ENCODE measurements around the gene ABCG8. TPM values are rescaled to one million over a fixed set of nuclear protein-coding genes. Genes with fewer than 3 reads are reported as not detected.

ABCG8 gene
- total and polyA plus RNA-seq, 2 donors: under 0.01 to 0.05 TPM

GRCh38 chr2:43879261-43879660 is 40.5 kb downstream of the ABCG8 start:
- H3K9me3 ChIP-seq (ENCODE audit: control insufficient read depth in 2 of 2, insufficient read depth in 1 of 2, low read length in 1 of 2): no peaks in the 10 kb centered on the region
- H3K27me3 ChIP-seq (ENCODE audit: control insufficient read depth in 2 of 2, insufficient read depth in 1 of 2, low read length in 1 of 2): no peaks in the 10 kb centered on the region
- H3K27ac ChIP-seq (ENCODE audit: low read depth in 1 of 2, low read length in 1 of 2): no peak overlapping the region
- 92% methylated on average over 5 of the region's 5 CpGs for WGBS
- no peaks in the 10 kb centered on the region for H3K36me3 ChIP-seq (ENCODE audit: control insufficient read depth in 2 of 2, insufficient read depth in 2 of 2, low read length in 1 of 2)
- H3K4me1 ChIP-seq (ENCODE audit: control insufficient read depth in 2 of 2, insufficient read depth in 2 of 2, low read length in 2 of 2): no peaks in the 10 kb centered on the region
- no peak overlapping the region for H3K4me3 ChIP-seq (ENCODE audit: low read length in 2 of 2)
- DNase-seq (ENCODE audit: low read depth in 6 of 9, low spot score in 9 of 9): no peak

GRCh38 chr2:43880471-43880870 is 41.7 kb downstream of the ABCG8 start:
- H3K9me3 ChIP-seq (ENCODE audit: control insufficient read depth in 2 of 2, insufficient read depth in 1 of 2, low read length in 1 of 2): no peaks in the 10 kb centered on the region
- 82% methylated on average over 9 of the region's 9 CpGs for WGBS
- no peak overlapping the region for H3K4me3 ChIP-seq (ENCODE audit: low read length in 2 of 2)
- H3K27ac ChIP-seq (ENCODE audit: low read depth in 1 of 2, low read length in 1 of 2): no peak overlapping the region
- no peaks in the 10 kb centered on the region for H3K27me3 ChIP-seq (ENCODE audit: control insufficient read depth in 2 of 2, insufficient read depth in 1 of 2, low read length in 1 of 2)
- no peaks in the 10 kb centered on the region for H3K4me1 ChIP-seq (ENCODE audit: control insufficient read depth in 2 of 2, insufficient read depth in 2 of 2, low read length in 2 of 2)
- no peaks in the 10 kb centered on the region for H3K36me3 ChIP-seq (ENCODE audit: control insufficient read depth in 2 of 2, insufficient read depth in 2 of 2, low read length in 1 of 2)
- DNase-seq (ENCODE audit: low read depth in 6 of 9, low spot score in 9 of 9): no peak

- DNase-seq (ENCODE audit: low read depth in 6 of 9, low spot score in 9 of 9): no peak
- H3K36me3 ChIP-seq (ENCODE audit: control insufficient read depth in 2 of 2, insufficient read depth in 2 of 2, low read length in 1 of 2): no peaks in the 10 kb centered on the region
- no peak overlapping the region for H3K27ac ChIP-seq (ENCODE audit: low read depth in 1 of 2, low read length in 1 of 2)
- no peaks in the 10 kb centered on the region for H3K27me3 ChIP-seq (ENCODE audit: control insufficient read depth in 2 of 2, insufficient read depth in 1 of 2, low read length in 1 of 2)
- H3K4me1 ChIP-seq (ENCODE audit: control insufficient read depth in 2 of 2, insufficient read depth in 2 of 2, low read length in 2 of 2): no peaks in the 10 kb centered on the region
- H3K9me3 ChIP-seq (ENCODE audit: control insufficient read depth in 2 of 2, insufficient read depth in 1 of 2, low read length in 1 of 2): no peaks in the 10 kb centered on the region
- no peak overlapping the region for H3K4me3 ChIP-seq (ENCODE audit: low read length in 2 of 2)
- WGBS: 70% methylated on average over 5 of the region's 5 CpGs
Measured at GRCh38 chr2:43880952-43881351, 42.2 kb downstream of the ABCG8 start.

GRCh38 chr2:43882312-43882711 is 43.5 kb downstream of the ABCG8 start:
- no peaks in the 10 kb centered on the region for H3K27me3 ChIP-seq (ENCODE audit: control insufficient read depth in 2 of 2, insufficient read depth in 1 of 2, low read length in 1 of 2)
- 97% methylated on average over 4 of the region's 4 CpGs for WGBS
- no peak for DNase-seq (ENCODE audit: low read depth in 6 of 9, low spot score in 9 of 9)
- no peaks in the 10 kb centered on the region for H3K9me3 ChIP-seq (ENCODE audit: control insufficient read depth in 2 of 2, insufficient read depth in 1 of 2, low read length in 1 of 2)
- no peak overlapping the region for H3K4me3 ChIP-seq (ENCODE audit: low read length in 2 of 2)
- H3K27ac ChIP-seq (ENCODE audit: low read depth in 1 of 2, low read length in 1 of 2): no peak overlapping the region
- H3K4me1 ChIP-seq (ENCODE audit: control insufficient read depth in 2 of 2, insufficient read depth in 2 of 2, low read length in 2 of 2): no peaks in the 10 kb centered on the region
- peaks cover 10% of the 10 kb centered on the region in 2 donors for H3K36me3 ChIP-seq (ENCODE audit: control insufficient read depth in 2 of 2, insufficient read depth in 2 of 2, low read length in 1 of 2)

GRCh38 chr2:43884689-43885088 is 45.9 kb downstream of the ABCG8 start:
- no peak overlapping the region for H3K27ac ChIP-seq (ENCODE audit: low read depth in 1 of 2, low read length in 1 of 2)
- DNase-seq (ENCODE audit: low read depth in 6 of 9, low spot score in 9 of 9): no peak

GRCh38 chr2:43885132-43885632 is 46.4 kb downstream of the ABCG8 start:
- H3K27ac ChIP-seq (ENCODE audit: low read depth in 1 of 2, low read length in 1 of 2): no peak overlapping the region
- H3K27me3 ChIP-seq (ENCODE audit: control insufficient read depth in 2 of 2, insufficient read depth in 1 of 2, low read length in 1 of 2): no peaks in the 10 kb centered on the region
- no peak for DNase-seq (ENCODE audit: low read depth in 6 of 9, low spot score in 9 of 9)
- no peaks in the 10 kb centered on the region for H3K4me1 ChIP-seq (ENCODE audit: control insufficient read depth in 2 of 2, insufficient read depth in 2 of 2, low read length in 2 of 2)
- H3K36me3 ChIP-seq (ENCODE audit: control insufficient read depth in 2 of 2, insufficient read depth in 2 of 2, low read length in 1 of 2): peaks cover 27 to 31% of the 10 kb centered on the region in 2 donors
- whole genome bisulfite sequencing: 97% methylated on average over 7 of the region's 7 CpGs
- no peak overlapping the region for H3K4me3 ChIP-seq (ENCODE audit: low read length in 2 of 2)
- H3K9me3 ChIP-seq (ENCODE audit: control insufficient read depth in 2 of 2, insufficient read depth in 1 of 2, low read length in 1 of 2): no peaks in the 10 kb centered on the region

More at GRCh38 chr2:43884689-43885088, 45.9 kb downstream of the ABCG8 start:
- Histone ChIP-seq H3K27me3 (ENCODE audit: control insufficient read depth in 2 of 2, insufficient read depth in 1 of 2, low read length in 1 of 2) (no peaks in the 10 kb centered on the region), H3K9me3 (ENCODE audit: control insufficient read depth in 2 of 2, insufficient read depth in 1 of 2, low read length in 1 of 2) (no peaks in the 10 kb centered on the region), H3K4me3 (ENCODE audit: low read length in 2 of 2) (no peak overlapping the region), H3K36me3 (ENCODE audit: control insufficient read depth in 2 of 2, insufficient read depth in 2 of 2, low read length in 1 of 2) (peaks cover 27 to 28% of the 10 kb centered on the region in 2 donors), H3K4me1 (ENCODE audit: control insufficient read depth in 2 of 2, insufficient read depth in 2 of 2, low read length in 2 of 2) (no peaks in the 10 kb centered on the region)
- 97% methylated on average over 5 of the region's 5 CpGs for WGBS

- H3K9me3 ChIP-seq (ENCODE audit: control insufficient read depth in 2 of 2, insufficient read depth in 1 of 2, low read length in 1 of 2): no peaks in the 10 kb centered on the region
- peaks cover 31 to 47% of the 10 kb centered on the region in 2 donors for H3K36me3 ChIP-seq (ENCODE audit: control insufficient read depth in 2 of 2, insufficient read depth in 2 of 2, low read length in 1 of 2)
- H3K4me3 ChIP-seq (ENCODE audit: low read length in 2 of 2): no peak overlapping the region
- H3K27ac ChIP-seq (ENCODE audit: low read depth in 1 of 2, low read length in 1 of 2): no peak overlapping the region
- DNase-seq (ENCODE audit: low read depth in 6 of 9, low spot score in 9 of 9): no peak
- WGBS: 97% methylated on average over 7 of the region's 7 CpGs
- no peaks in the 10 kb centered on the region for H3K4me1 ChIP-seq (ENCODE audit: control insufficient read depth in 2 of 2, insufficient read depth in 2 of 2, low read length in 2 of 2)
- H3K27me3 ChIP-seq (ENCODE audit: control insufficient read depth in 2 of 2, insufficient read depth in 1 of 2, low read length in 1 of 2): no peaks in the 10 kb centered on the region
Measured at GRCh38 chr2:43887176-43887575, 48.4 kb downstream of the ABCG8 start.

- Histone ChIP-seq H3K27ac (ENCODE audit: low read depth in 1 of 2, low read length in 1 of 2) (no peak overlapping the region), H3K4me1 (ENCODE audit: control insufficient read depth in 2 of 2, insufficient read depth in 2 of 2, low read length in 2 of 2) (no peaks in the 10 kb centered on the region), H3K36me3 (ENCODE audit: control insufficient read depth in 2 of 2, insufficient read depth in 2 of 2, low read length in 1 of 2) (peaks cover 37 to 69% of the 10 kb centered on the region in 2 donors), H3K4me3 (ENCODE audit: low read length in 2 of 2) (no peak overlapping the region), H3K9me3 (ENCODE audit: control insufficient read depth in 2 of 2, insufficient read depth in 1 of 2, low read length in 1 of 2) (no peaks in the 10 kb centered on the region), H3K27me3 (ENCODE audit: control insufficient read depth in 2 of 2, insufficient read depth in 1 of 2, low read length in 1 of 2) (no peaks in the 10 kb centered on the region)
- over 99% methylated on average over 4 of the region's 4 CpGs for WGBS
- DNase-seq (ENCODE audit: low read depth in 6 of 9, low spot score in 9 of 9): no peak
Measured at GRCh38 chr2:43889416-43889815, 50.6 kb downstream of the ABCG8 start.

- no peak overlapping the region for H3K4me3 ChIP-seq (ENCODE audit: low read length in 2 of 2)
- H3K36me3 ChIP-seq (ENCODE audit: control insufficient read depth in 2 of 2, insufficient read depth in 2 of 2, low read length in 1 of 2): peaks cover 39 to 81% of the 10 kb centered on the region in 2 donors
- no peaks in the 10 kb centered on the region for H3K27me3 ChIP-seq (ENCODE audit: control insufficient read depth in 2 of 2, insufficient read depth in 1 of 2, low read length in 1 of 2)
- no peak for DNase-seq (ENCODE audit: low read depth in 6 of 9, low spot score in 9 of 9)
- H3K27ac ChIP-seq (ENCODE audit: low read depth in 1 of 2, low read length in 1 of 2): no peak overlapping the region
- H3K9me3 ChIP-seq (ENCODE audit: control insufficient read depth in 2 of 2, insufficient read depth in 1 of 2, low read length in 1 of 2): no peaks in the 10 kb centered on the region
- H3K4me1 ChIP-seq (ENCODE audit: control insufficient read depth in 2 of 2, insufficient read depth in 2 of 2, low read length in 2 of 2): no peaks in the 10 kb centered on the region
- 98% methylated on average over 4 of the region's 4 CpGs for WGBS
Measured at GRCh38 chr2:43890855-43891254, 52.1 kb downstream of the ABCG8 start.

GRCh38 chr2:43894743-43895142 is 56.0 kb downstream of the ABCG8 start:
- DNase-seq (ENCODE audit: low read depth in 6 of 9, low spot score in 9 of 9): no peak
- WGBS: 98% methylated on average over 2 of the region's 2 CpGs
- peaks cover 22 to 68% of the 10 kb centered on the region in 2 donors for H3K36me3 ChIP-seq (ENCODE audit: control insufficient read depth in 2 of 2, insufficient read depth in 2 of 2, low read length in 1 of 2)
- H3K27me3 ChIP-seq (ENCODE audit: control insufficient read depth in 2 of 2, insufficient read depth in 1 of 2, low read length in 1 of 2): no peaks in the 10 kb centered on the region
- H3K4me1 ChIP-seq (ENCODE audit: control insufficient read depth in 2 of 2, insufficient read depth in 2 of 2, low read length in 2 of 2): no peaks in the 10 kb centered on the region
- no peaks in the 10 kb centered on the region for H3K9me3 ChIP-seq (ENCODE audit: control insufficient read depth in 2 of 2, insufficient read depth in 1 of 2, low read length in 1 of 2)
- no peak overlapping the region for H3K27ac ChIP-seq (ENCODE audit: low read depth in 1 of 2, low read length in 1 of 2)
- no peak overlapping the region for H3K4me3 ChIP-seq (ENCODE audit: low read length in 2 of 2)
